DOHH2 (cell line): Measurements from ENCODE around the gene NKIRAS1.

ENCODE experiments used
- CTCF ChIP-seq: fragments of 200-600 bp; sonication (generic); IDR thresholded peaks from one replicate; pipeline ENCODE4 v1.5.1; 2014; ENCODE audit warnings: antibody characterized with exemption, mild to moderate bottlenecking, low read depth, low read length; ENCODE audit not compliant: poor library complexity, severe bottlenecking
- EZH2phosphoT487 ChIP-seq: fragments of 200-600 bp; sonication (generic); IDR thresholded peaks from 2 replicates; pipeline ENCODE4 v1.6.1; 2017; ENCODE audit warnings: borderline replicate concordance, mild to moderate bottlenecking, antibody characterized with exemption, low read length, moderate library complexity, mixed read lengths

GRCh38 chr3:23966328-23966727 is 49.5 kb upstream of the NKIRAS1 start:
- TF ChIP-seq CTCF (no peak), EZH2phosphoT487 (no peak)
